ELF-1 (cell line): ENCODE measurements around the gene MYO5B.

Experiments
- DNase-seq: peaks from one replicate; pipeline ENCODE4 v3.0.0-alpha.2; 2016; ENCODE audit warnings: low read depth, low spot score

The MYO5B gene

GRCh38 chr18:50072146-50072545 lies 122.8 kb downstream of the MYO5B start:
- no peak for DNase-seq

GRCh38 chr18:50071397-50071796 lies 123.5 kb downstream of the MYO5B start:
- DNase-seq, result no peak

GRCh38 chr18:50069422-50069821 lies 125.5 kb downstream of the MYO5B start:
- DNase-seq, result no peak

- DNase-seq, result no peak
Observed at GRCh38 chr18:50065527-50065926, 129.4 kb downstream of the MYO5B start.

GRCh38 chr18:50065039-50065438 lies 129.9 kb downstream of the MYO5B start:
- no peak for DNase-seq

- no peak for DNase-seq
Observed at GRCh38 chr18:50061876-50062517, 132.9 kb downstream of the MYO5B start.

GRCh38 chr18:50060822-50061221 lies 134.1 kb downstream of the MYO5B start:
- no peak for DNase-seq

- DNase-seq, result no peak
Observed at GRCh38 chr18:50058731-50059130, 136.2 kb downstream of the MYO5B start.

- DNase-seq, result no peak
Observed at GRCh38 chr18:50057009-50057408, 137.9 kb downstream of the MYO5B start.

- no peak for DNase-seq
Observed at GRCh38 chr18:50056185-50056584, 138.8 kb downstream of the MYO5B start.

GRCh38 chr18:50055488-50055887 lies 139.5 kb downstream of the MYO5B start:
- DNase-seq, result no peak

- no peak for DNase-seq
Observed at GRCh38 chr18:50053111-50053510, 141.8 kb downstream of the MYO5B start.

GRCh38 chr18:50051288-50051687 lies 143.7 kb downstream of the MYO5B start:
- DNase-seq, result peak; percentile 23

- no peak for DNase-seq
Observed at GRCh38 chr18:50045126-50045525, 149.8 kb downstream of the MYO5B start.

GRCh38 chr18:50044402-50044801 lies 150.5 kb downstream of the MYO5B start:
- peak; percentile 12 for DNase-seq

- DNase-seq, result peak; percentile 7
Observed at GRCh38 chr18:50042611-50043010, 152.3 kb downstream of the MYO5B start.

- no peak for DNase-seq
Observed at GRCh38 chr18:50039746-50040145, 155.2 kb downstream of the MYO5B start.

- no peak for DNase-seq
Observed at GRCh38 chr18:50038448-50038847, 156.5 kb downstream of the MYO5B start.

- no peak for DNase-seq
Observed at GRCh38 chr18:50034029-50034428, 160.9 kb downstream of the MYO5B start.

GRCh38 chr18:50033004-50033403 lies 161.9 kb downstream of the MYO5B start:
- no peak for DNase-seq

- no peak for DNase-seq
Observed at GRCh38 chr18:50030146-50030545, 164.8 kb downstream of the MYO5B start.

GRCh38 chr18:50027996-50028395 lies 167.0 kb downstream of the MYO5B start:
- no peak for DNase-seq

- no peak for DNase-seq
Observed at GRCh38 chr18:50024466-50024865, 170.5 kb downstream of the MYO5B start.

GRCh38 chr18:50022985-50023384 lies 172.0 kb downstream of the MYO5B start:
- DNase-seq, result no peak
